ENCODE measurements around the gene CALD1. TPM values are rescaled to one million over a fixed set of nuclear protein-coding genes. Genes with fewer than 3 reads are reported as not detected.

The CALD1 gene
- total RNA-seq, 2 donors from 2014 or later = 307 to 314 TPM

GRCh38 chr7:134767520-134768168 is 11.8 kb upstream of the CALD1 start:
- no peaks in the 10 kb centered on the region for H3K27me3 ChIP-seq (replicated peaks; ENCODE audit: insufficient read depth)
- no peaks in the 10 kb centered on the region for H3K9me3 ChIP-seq
- no peak for DNase-seq (ENCODE audit: low spot score)
- TF ChIP-seq POLR2A (IDR thresholded peaks at IDR 0.05) (no peak), POLR2AphosphoS5 (IDR thresholded peaks at IDR 0.05) (no peak), CTCF (IDR thresholded peaks at IDR 0.05) (no peak)
- H3K4me1 ChIP-seq (replicated peaks) = no peaks in the 10 kb centered on the region
- H3K27ac ChIP-seq = peak overlapping the region in 1 of 2 donors; percentile 17
- H3K36me3 ChIP-seq = no peaks in the 10 kb centered on the region
- H3K4me3 ChIP-seq = no peak overlapping the region
- 72% methylated on average over 5 of the region's 5 CpGs for WGBS
- intact Hi-C loops (cut with DNase I) = loop anchor here (5.0 kb wide), 1 partner anchor 35 kb away; no protein-coding TSS in a partner anchor

GRCh38 chr7:134768243-134768642 is 11.2 kb upstream of the CALD1 start:
- H3K27ac ChIP-seq = no peak overlapping the region
- H3K4me1 ChIP-seq (replicated peaks) = no peaks in the 10 kb centered on the region
- 92% methylated on average over 4 of the region's 4 CpGs for WGBS
- H3K36me3 ChIP-seq = no peaks in the 10 kb centered on the region
- no peak overlapping the region for H3K4me3 ChIP-seq
- intact Hi-C loops (cut with DNase I) = loop anchor here (5.0 kb wide), 1 partner anchor 36 kb away; no protein-coding TSS in a partner anchor
- no peaks in the 10 kb centered on the region for H3K9me3 ChIP-seq
- TF ChIP-seq POLR2A (IDR thresholded peaks at IDR 0.05) (no peak), POLR2AphosphoS5 (IDR thresholded peaks at IDR 0.05) (no peak), CTCF (IDR thresholded peaks at IDR 0.05) (no peak)
- DNase-seq (ENCODE audit: low spot score) = no peak
- H3K27me3 ChIP-seq (replicated peaks; ENCODE audit: insufficient read depth) = no peaks in the 10 kb centered on the region

GRCh38 chr7:134770676-134771075 is 8.8 kb upstream of the CALD1 start:
- intact Hi-C loops (cut with DNase I) = no loop called here
- no peaks in the 10 kb centered on the region for H3K9me3 ChIP-seq
- 83% methylated on average over 6 of the region's 6 CpGs for WGBS
- no peaks in the 10 kb centered on the region for H3K36me3 ChIP-seq
- TF ChIP-seq POLR2A (IDR thresholded peaks at IDR 0.05) (no peak), CTCF (IDR thresholded peaks at IDR 0.05) (no peak), POLR2AphosphoS5 (IDR thresholded peaks at IDR 0.05) (no peak)
- H3K4me1 ChIP-seq (replicated peaks) = no peaks in the 10 kb centered on the region
- no peak overlapping the region for H3K27ac ChIP-seq
- H3K4me3 ChIP-seq = no peak overlapping the region
- no peak for DNase-seq (ENCODE audit: low spot score)
- no peaks in the 10 kb centered on the region for H3K27me3 ChIP-seq (replicated peaks; ENCODE audit: insufficient read depth)

DNA sequence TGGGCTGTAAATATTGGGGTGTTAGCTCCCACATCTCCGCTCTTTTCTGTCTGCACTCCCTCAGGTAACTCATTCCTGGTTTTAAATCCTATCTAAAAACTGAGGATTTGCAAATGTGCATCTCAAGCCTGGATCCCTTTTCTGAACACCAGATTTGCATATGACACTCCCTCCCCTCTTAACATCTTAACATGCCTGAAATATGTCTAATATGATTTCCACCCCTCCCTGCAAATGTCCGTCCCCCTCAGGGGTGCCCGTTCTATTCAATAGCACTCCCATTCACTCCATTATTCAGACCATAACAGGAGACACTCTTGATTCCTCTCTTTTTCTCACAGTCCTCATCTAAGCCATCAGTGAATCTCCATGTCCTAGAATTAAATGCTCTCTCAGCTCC is 8.3 kb upstream of the CALD1 start:
- H3K27ac ChIP-seq = no peak overlapping the region
- no peaks in the 10 kb centered on the region for H3K27me3 ChIP-seq (replicated peaks; ENCODE audit: insufficient read depth)
- DNase-seq (ENCODE audit: low spot score) = no peak
- 87% methylated on average over 3 of the region's 3 CpGs for WGBS
- intact Hi-C loops (cut with DNase I) = no loop called here
- no peak overlapping the region for H3K4me3 ChIP-seq
- no peaks in the 10 kb centered on the region for H3K9me3 ChIP-seq
- no peaks in the 10 kb centered on the region for H3K36me3 ChIP-seq
- no peaks in the 10 kb centered on the region for H3K4me1 ChIP-seq (replicated peaks)
- TF ChIP-seq POLR2A (IDR thresholded peaks at IDR 0.05) (no peak), POLR2AphosphoS5 (IDR thresholded peaks at IDR 0.05) (no peak), CTCF (IDR thresholded peaks at IDR 0.05) (no peak)

DNA sequence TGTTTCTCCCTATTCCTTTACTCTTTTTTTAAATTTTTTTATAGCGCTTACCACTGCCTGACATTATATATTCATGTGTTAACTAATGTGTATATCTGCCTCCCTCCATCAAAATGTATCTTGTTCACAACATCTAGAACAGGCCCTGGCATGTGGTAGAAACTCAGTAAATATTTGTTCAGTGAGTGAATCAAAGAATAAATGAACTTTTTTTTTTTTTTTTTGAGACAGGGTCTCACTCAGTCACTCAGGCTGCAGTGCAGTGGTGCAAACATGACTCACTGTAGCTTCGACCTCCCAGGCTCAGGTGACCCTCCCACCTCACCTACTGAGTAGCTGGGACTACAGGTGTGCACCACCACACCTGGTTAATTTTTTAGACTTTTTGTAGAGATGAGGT is 7.5 kb upstream of the CALD1 start:
- Histone ChIP-seq H3K36me3 (no peaks in the 10 kb centered on the region), H3K4me1 (replicated peaks) (no peaks in the 10 kb centered on the region), H3K9me3 (no peaks in the 10 kb centered on the region), H3K4me3 (no peak overlapping the region), H3K27me3 (replicated peaks; ENCODE audit: insufficient read depth) (no peaks in the 10 kb centered on the region), H3K27ac (no peak overlapping the region)
- no peak for DNase-seq (ENCODE audit: low spot score)
- 71% methylated on average over 2 of the region's 2 CpGs for WGBS
- intact Hi-C loops (cut with DNase I) = no loop called here
- TF ChIP-seq CTCF (IDR thresholded peaks at IDR 0.05) = no peak
- TF ChIP-seq POLR2A (IDR thresholded peaks at IDR 0.05) = no peak
- no peak for TF ChIP-seq POLR2AphosphoS5 (IDR thresholded peaks at IDR 0.05)

All from prostate gland (tissue), 2 donors.